Loucy (cell line): Measurements from ENCODE around the gene PYCR2.

Source experiments
- EZH2phosphoT487 ChIP-seq: fragments of 200-600 bp; IDR thresholded peaks from 2 replicates; pipeline ENCODE4 v1.6.1; 2018; ENCODE audit warnings: antibody characterized with exemption, mild to moderate bottlenecking, moderate library complexity, borderline replicate concordance
- TF ChIP-seq, protein P1 (sequence below): fragments of 200-600 bp; sonication (generic); conservative IDR thresholded peaks from 2 replicates; pipeline ENCODE4 v1.5.1; 2014; ENCODE audit warnings: mild to moderate bottlenecking, antibody characterized with exemption, low read length

DNA sequence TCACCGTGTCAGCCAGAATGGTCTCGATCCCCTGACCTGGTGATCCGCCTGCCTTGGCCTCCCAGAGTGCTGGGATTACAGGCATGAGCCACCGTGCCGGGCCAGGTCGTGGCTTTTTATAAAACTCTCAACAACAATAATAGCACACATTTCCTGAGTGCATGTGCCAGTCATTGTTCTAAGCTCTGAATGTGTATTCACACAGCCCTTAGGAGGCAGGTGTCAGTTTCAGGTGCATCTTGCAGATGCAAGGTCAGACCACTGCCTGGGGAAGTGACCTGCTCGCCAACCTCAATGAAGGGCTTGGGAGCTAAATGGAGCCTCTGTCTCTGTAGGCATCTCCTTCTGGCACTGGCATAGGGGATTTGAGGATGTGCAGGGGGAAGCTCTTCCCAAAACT, 18.5 kb upstream of the PYCR2 start:
- TF ChIP-seq, protein P1, sequence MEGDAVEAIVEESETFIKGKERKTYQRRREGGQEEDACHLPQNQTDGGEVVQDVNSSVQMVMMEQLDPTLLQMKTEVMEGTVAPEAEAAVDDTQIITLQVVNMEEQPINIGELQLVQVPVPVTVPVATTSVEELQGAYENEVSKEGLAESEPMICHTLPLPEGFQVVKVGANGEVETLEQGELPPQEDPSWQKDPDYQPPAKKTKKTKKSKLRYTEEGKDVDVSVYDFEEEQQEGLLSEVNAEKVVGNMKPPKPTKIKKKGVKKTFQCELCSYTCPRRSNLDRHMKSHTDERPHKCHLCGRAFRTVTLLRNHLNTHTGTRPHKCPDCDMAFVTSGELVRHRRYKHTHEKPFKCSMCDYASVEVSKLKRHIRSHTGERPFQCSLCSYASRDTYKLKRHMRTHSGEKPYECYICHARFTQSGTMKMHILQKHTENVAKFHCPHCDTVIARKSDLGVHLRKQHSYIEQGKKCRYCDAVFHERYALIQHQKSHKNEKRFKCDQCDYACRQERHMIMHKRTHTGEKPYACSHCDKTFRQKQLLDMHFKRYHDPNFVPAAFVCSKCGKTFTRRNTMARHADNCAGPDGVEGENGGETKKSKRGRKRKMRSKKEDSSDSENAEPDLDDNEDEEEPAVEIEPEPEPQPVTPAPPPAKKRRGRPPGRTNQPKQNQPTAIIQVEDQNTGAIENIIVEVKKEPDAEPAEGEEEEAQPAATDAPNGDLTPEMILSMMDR, result no peak
- no peak for TF ChIP-seq EZH2phosphoT487
